ENCODE measurements around the gene ACTN2. TPM values are rescaled to one million over a fixed set of nuclear protein-coding genes. Genes with fewer than 3 reads are reported as not detected.

Gene ACTN2
- total RNA-seq, 1 donor from 2014 or later: 660 TPM

- H3K9ac ChIP-seq (ENCODE audit: low read depth in 1 of 3, low read length in 3 of 3): peak overlapping the region; percentile 94 to 99 (median 98)
- H3K4me1 ChIP-seq (ENCODE audit: control insufficient read depth in 3 of 3, insufficient read depth in 3 of 3, low read length in 3 of 3): peaks cover 25 to 34% (median 31%) of the 10 kb centered on the region in 3 donors
- H3K27ac ChIP-seq (ENCODE audit: low read depth, low read length): peak overlapping the region; percentile 99
- peaks cover 0 to 5% (median 2%) of the 10 kb centered on the region in 3 donors for H3K27me3 ChIP-seq (ENCODE audit: control insufficient read depth in 3 of 3, insufficient read depth in 3 of 3, low read length in 3 of 3)
- H3K4me3 ChIP-seq (ENCODE audit: low read length in 3 of 3): peak overlapping the region; percentile 87 to 89 (median 89)
- H3K36me3 ChIP-seq (ENCODE audit: control insufficient read depth in 3 of 3, insufficient read depth in 3 of 3, low read length in 3 of 3): peaks cover 0 to 8% (median 0%) of the 10 kb centered on the region in 3 donors
- H3K9me3 ChIP-seq (ENCODE audit: control insufficient read depth in 3 of 3, low read length in 3 of 3): no peaks in the 10 kb centered on the region
Observed at GRCh38 chr1:236688705-236689104, 2.4 kb downstream of the ACTN2 start.

GRCh38 chr1:236689713-236690569, 3.6 kb downstream of the ACTN2 start:
- Histone ChIP-seq H3K36me3 (ENCODE audit: control insufficient read depth in 3 of 3, insufficient read depth in 3 of 3, low read length in 3 of 3) (peaks cover 0 to 8% (median 0%) of the 10 kb centered on the region in 3 donors), H3K27ac (ENCODE audit: low read depth, low read length) (peak overlapping the region; percentile 99), H3K27me3 (ENCODE audit: control insufficient read depth in 3 of 3, insufficient read depth in 3 of 3, low read length in 3 of 3) (peaks cover 0 to 5% (median 2%) of the 10 kb centered on the region in 3 donors), H3K9ac (ENCODE audit: low read depth in 1 of 3, low read length in 3 of 3) (peak overlapping the region; percentile 69 to 81 (median 75)), H3K9me3 (ENCODE audit: control insufficient read depth in 3 of 3, low read length in 3 of 3) (no peaks in the 10 kb centered on the region), H3K4me1 (ENCODE audit: control insufficient read depth in 3 of 3, insufficient read depth in 3 of 3, low read length in 3 of 3) (peaks cover 28 to 36% (median 34%) of the 10 kb centered on the region in 3 donors), H3K4me3 (ENCODE audit: low read length in 3 of 3) (peak overlapping the region; percentile 54 to 77 (median 68))

GRCh38 chr1:236691348-236691747, 5.0 kb downstream of the ACTN2 start:
- peaks cover 0 to 5% (median 2%) of the 10 kb centered on the region in 3 donors for H3K27me3 ChIP-seq (ENCODE audit: control insufficient read depth in 3 of 3, insufficient read depth in 3 of 3, low read length in 3 of 3)

GRCh38 chr1:236692128-236692527, 5.8 kb downstream of the ACTN2 start:
- Histone ChIP-seq H3K36me3 (ENCODE audit: control insufficient read depth in 3 of 3, insufficient read depth in 3 of 3, low read length in 3 of 3) (peaks cover 0 to 8% (median 0%) of the 10 kb centered on the region in 3 donors), H3K4me3 (ENCODE audit: low read length in 3 of 3) (peak overlapping the region; percentile 56 to 68 (median 67)), H3K27me3 (ENCODE audit: control insufficient read depth in 3 of 3, insufficient read depth in 3 of 3, low read length in 3 of 3) (peaks cover 0 to 2% (median under 1%) of the 10 kb centered on the region in 3 donors), H3K9me3 (ENCODE audit: control insufficient read depth in 3 of 3, low read length in 3 of 3) (no peaks in the 10 kb centered on the region), H3K4me1 (ENCODE audit: control insufficient read depth in 3 of 3, insufficient read depth in 3 of 3, low read length in 3 of 3) (peaks cover 24 to 27% (median 26%) of the 10 kb centered on the region in 3 donors), H3K9ac (ENCODE audit: low read depth in 1 of 3, low read length in 3 of 3) (peak overlapping the region; percentile 74 to 81 (median 75)), H3K27ac (ENCODE audit: low read depth, low read length) (peak overlapping the region; percentile 99)

More at GRCh38 chr1:236691348-236691747, 5.0 kb downstream of the ACTN2 start:
- Histone ChIP-seq H3K27ac (ENCODE audit: low read depth, low read length) (peak overlapping the region; percentile 99), H3K9me3 (ENCODE audit: control insufficient read depth in 3 of 3, low read length in 3 of 3) (no peaks in the 10 kb centered on the region), H3K4me3 (ENCODE audit: low read length in 3 of 3) (peak overlapping the region; percentile 56 to 77 (median 68)), H3K36me3 (ENCODE audit: control insufficient read depth in 3 of 3, insufficient read depth in 3 of 3, low read length in 3 of 3) (peaks cover 0 to 8% (median 0%) of the 10 kb centered on the region in 3 donors), H3K4me1 (ENCODE audit: control insufficient read depth in 3 of 3, insufficient read depth in 3 of 3, low read length in 3 of 3) (peaks cover 25 to 30% (median 26%) of the 10 kb centered on the region in 3 donors), H3K9ac (ENCODE audit: low read depth in 1 of 3, low read length in 3 of 3) (peak overlapping the region; percentile 74 to 81 (median 75))

- Histone ChIP-seq H3K27ac (ENCODE audit: low read depth, low read length) (peak overlapping the region; percentile 99), H3K4me3 (ENCODE audit: low read length in 3 of 3) (peak overlapping the region in 2 of 3 donors; percentile 67 to 68), H3K36me3 (ENCODE audit: control insufficient read depth in 3 of 3, insufficient read depth in 3 of 3, low read length in 3 of 3) (peaks cover 0 to 8% (median 0%) of the 10 kb centered on the region in 3 donors), H3K9me3 (ENCODE audit: control insufficient read depth in 3 of 3, low read length in 3 of 3) (no peaks in the 10 kb centered on the region), H3K4me1 (ENCODE audit: control insufficient read depth in 3 of 3, insufficient read depth in 3 of 3, low read length in 3 of 3) (peaks cover 24 to 29% (median 26%) of the 10 kb centered on the region in 3 donors), H3K27me3 (ENCODE audit: control insufficient read depth in 3 of 3, insufficient read depth in 3 of 3, low read length in 3 of 3) (peaks cover 0 to 2% (median 0%) of the 10 kb centered on the region in 3 donors), H3K9ac (ENCODE audit: low read depth in 1 of 3, low read length in 3 of 3) (peak overlapping the region in 2 of 3 donors; percentile 47 to 81)
Observed at GRCh38 chr1:236692742-236693141, 6.4 kb downstream of the ACTN2 start.

- Histone ChIP-seq H3K27me3 (ENCODE audit: control insufficient read depth in 3 of 3, insufficient read depth in 3 of 3, low read length in 3 of 3) (no peaks in the 10 kb centered on the region), H3K4me3 (ENCODE audit: low read length in 3 of 3) (peak overlapping the region in 2 of 3 donors; percentile 24 to 37), H3K4me1 (ENCODE audit: control insufficient read depth in 3 of 3, insufficient read depth in 3 of 3, low read length in 3 of 3) (peaks cover 26 to 43% (median 31%) of the 10 kb centered on the region in 3 donors)
Observed at GRCh38 chr1:236699366-236699765, 13.1 kb downstream of the ACTN2 start.

GRCh38 chr1:236700903-236701302, 14.6 kb downstream of the ACTN2 start:
- Histone ChIP-seq H3K4me1 (ENCODE audit: control insufficient read depth in 3 of 3, insufficient read depth in 3 of 3, low read length in 3 of 3) (peaks cover 38 to 56% (median 43%) of the 10 kb centered on the region in 3 donors), H3K27me3 (ENCODE audit: control insufficient read depth in 3 of 3, insufficient read depth in 3 of 3, low read length in 3 of 3) (no peaks in the 10 kb centered on the region), H3K4me3 (ENCODE audit: low read length in 3 of 3) (peak overlapping the region; percentile 35 to 50 (median 38)), H3K36me3 (ENCODE audit: control insufficient read depth in 3 of 3, insufficient read depth in 3 of 3, low read length in 3 of 3) (peaks cover 0 to 7% (median 3%) of the 10 kb centered on the region in 3 donors), H3K27ac (ENCODE audit: low read depth, low read length) (peak overlapping the region; percentile 87), H3K9ac (ENCODE audit: low read depth in 1 of 3, low read length in 3 of 3) (peak overlapping the region; percentile 52 to 70 (median 66)), H3K9me3 (ENCODE audit: control insufficient read depth in 3 of 3, low read length in 3 of 3) (no peaks in the 10 kb centered on the region)

More at GRCh38 chr1:236699366-236699765, 13.1 kb downstream of the ACTN2 start:
- Histone ChIP-seq H3K9me3 (ENCODE audit: control insufficient read depth in 3 of 3, low read length in 3 of 3) (no peaks in the 10 kb centered on the region), H3K9ac (ENCODE audit: low read depth in 1 of 3, low read length in 3 of 3) (peak overlapping the region; percentile 13 to 70 (median 47)), H3K36me3 (ENCODE audit: control insufficient read depth in 3 of 3, insufficient read depth in 3 of 3, low read length in 3 of 3) (peaks cover 0 to 3% (median 2%) of the 10 kb centered on the region in 3 donors), H3K27ac (ENCODE audit: low read depth, low read length) (peak overlapping the region; percentile 87)

- Histone ChIP-seq H3K27me3 (ENCODE audit: control insufficient read depth in 3 of 3, insufficient read depth in 3 of 3, low read length in 3 of 3) (no peaks in the 10 kb centered on the region), H3K4me3 (ENCODE audit: low read length in 3 of 3) (peak overlapping the region; percentile 8 to 54 (median 30)), H3K9ac (ENCODE audit: low read depth in 1 of 3, low read length in 3 of 3) (peak overlapping the region; percentile 66 to 81 (median 70)), H3K36me3 (ENCODE audit: control insufficient read depth in 3 of 3, insufficient read depth in 3 of 3, low read length in 3 of 3) (peaks cover 0 to 7% (median 3%) of the 10 kb centered on the region in 3 donors), H3K9me3 (ENCODE audit: control insufficient read depth in 3 of 3, low read length in 3 of 3) (no peaks in the 10 kb centered on the region), H3K4me1 (ENCODE audit: control insufficient read depth in 3 of 3, insufficient read depth in 3 of 3, low read length in 3 of 3) (peaks cover 38 to 65% (median 49%) of the 10 kb centered on the region in 3 donors), H3K27ac (ENCODE audit: low read depth, low read length) (peak overlapping the region; percentile 87)
Observed at GRCh38 chr1:236701782-236702181, 15.5 kb downstream of the ACTN2 start.

GRCh38 chr1:236702791-236703394, 16.6 kb downstream of the ACTN2 start:
- peaks cover 38 to 67% (median 53%) of the 10 kb centered on the region in 3 donors for H3K4me1 ChIP-seq (ENCODE audit: control insufficient read depth in 3 of 3, insufficient read depth in 3 of 3, low read length in 3 of 3)
- peak overlapping the region; percentile 87 for H3K27ac ChIP-seq (ENCODE audit: low read depth, low read length)
- H3K9me3 ChIP-seq (ENCODE audit: control insufficient read depth in 3 of 3, low read length in 3 of 3): no peaks in the 10 kb centered on the region
- H3K27me3 ChIP-seq (ENCODE audit: control insufficient read depth in 3 of 3, insufficient read depth in 3 of 3, low read length in 3 of 3): no peaks in the 10 kb centered on the region
- peak overlapping the region; percentile 66 to 81 (median 70) for H3K9ac ChIP-seq (ENCODE audit: low read depth in 1 of 3, low read length in 3 of 3)
- H3K36me3 ChIP-seq (ENCODE audit: control insufficient read depth in 3 of 3, insufficient read depth in 3 of 3, low read length in 3 of 3): peaks cover 0 to 7% (median 3%) of the 10 kb centered on the region in 3 donors
- H3K4me3 ChIP-seq (ENCODE audit: low read length in 3 of 3): peak overlapping the region; percentile 19 to 49 (median 30)

All from skeletal muscle tissue (tissue), 4 donors.